ENCODE data around the gene PLEKHO2.
A peak's percentile ranks its signal among the peaks of the same experiment; 100 is the strongest.

The PLEKHO2 gene

GRCh38 chr15:64858021-64858575 lies 16.4 kb downstream of the PLEKHO2 start:
- Histone ChIP-seq H3K4me3 (ENCODE audit: insufficient read length, low read depth) (no peak overlapping the region), H3K36me3 (ENCODE audit: insufficient read depth, insufficient read length, low read length) (peaks cover 89% of the 10 kb centered on the region), H3K27me3 (ENCODE audit: insufficient read depth, insufficient read length) (no peaks in the 10 kb centered on the region), H3K9me3 (ENCODE audit: insufficient read depth, low read length) (no peaks in the 10 kb centered on the region), H3K9ac (ENCODE audit: insufficient read length, low read depth) (no peak overlapping the region), H3K4me1 (ENCODE audit: insufficient read depth, insufficient read length) (peaks cover 42% of the 10 kb centered on the region)
- DNase-seq (ENCODE audit: low read depth, low spot score): no peak
- TF ChIP-seq SUZ12 (IDR thresholded peaks at IDR 0.05; ENCODE audit: extremely low read depth, insufficient read depth, insufficient read length) (no peak), YY1 (IDR thresholded peaks at IDR 0.05; ENCODE audit: insufficient read depth, insufficient read length) (no peak), ZNF274 (IDR thresholded peaks at IDR 0.05; ENCODE audit: low read depth, low read length) (no peak)

GRCh38 chr15:64859226-64859625 lies 17.5 kb downstream of the PLEKHO2 start:
- peaks cover 89% of the 10 kb centered on the region for H3K36me3 ChIP-seq (ENCODE audit: insufficient read depth, insufficient read length, low read length)

GRCh38 chr15:64861331-64861730 lies 19.6 kb downstream of the PLEKHO2 start:
- no peak overlapping the region for H3K4me3 ChIP-seq (ENCODE audit: insufficient read length, low read depth)
- H3K9me3 ChIP-seq (ENCODE audit: insufficient read depth, low read length): no peaks in the 10 kb centered on the region
- peaks cover 49% of the 10 kb centered on the region for H3K4me1 ChIP-seq (ENCODE audit: insufficient read depth, insufficient read length)
- peaks cover 85% of the 10 kb centered on the region for H3K36me3 ChIP-seq (ENCODE audit: insufficient read depth, insufficient read length, low read length)
- TF ChIP-seq SUZ12 (IDR thresholded peaks at IDR 0.05; ENCODE audit: extremely low read depth, insufficient read depth, insufficient read length): no peak
- TF ChIP-seq ZNF274 (IDR thresholded peaks at IDR 0.05; ENCODE audit: low read depth, low read length): no peak
- no peak for TF ChIP-seq YY1 (IDR thresholded peaks at IDR 0.05; ENCODE audit: insufficient read depth, insufficient read length)
- H3K9ac ChIP-seq (ENCODE audit: insufficient read length, low read depth): peak overlapping the region; percentile 29
- H3K27me3 ChIP-seq (ENCODE audit: insufficient read depth, insufficient read length): no peaks in the 10 kb centered on the region
- DNase-seq (ENCODE audit: low read depth, low spot score): no peak

More at GRCh38 chr15:64859226-64859625, 17.5 kb downstream of the PLEKHO2 start:
- H3K9me3 ChIP-seq (ENCODE audit: insufficient read depth, low read length): no peaks in the 10 kb centered on the region
- peaks cover 42% of the 10 kb centered on the region for H3K4me1 ChIP-seq (ENCODE audit: insufficient read depth, insufficient read length)
- no peak overlapping the region for H3K9ac ChIP-seq (ENCODE audit: insufficient read length, low read depth)
- H3K27me3 ChIP-seq (ENCODE audit: insufficient read depth, insufficient read length): no peaks in the 10 kb centered on the region
- no peak overlapping the region for H3K4me3 ChIP-seq (ENCODE audit: insufficient read length, low read depth)
- DNase-seq (ENCODE audit: low read depth, low spot score): no peak
- no peak for TF ChIP-seq SUZ12 (IDR thresholded peaks at IDR 0.05; ENCODE audit: extremely low read depth, insufficient read depth, insufficient read length)
- TF ChIP-seq ZNF274 (IDR thresholded peaks at IDR 0.05; ENCODE audit: low read depth, low read length): no peak
- TF ChIP-seq YY1 (IDR thresholded peaks at IDR 0.05; ENCODE audit: insufficient read depth, insufficient read length): no peak

GRCh38 chr15:64861960-64862359 lies 20.2 kb downstream of the PLEKHO2 start:
- no peak for DNase-seq (ENCODE audit: low read depth, low spot score)
- H3K27me3 ChIP-seq (ENCODE audit: insufficient read depth, insufficient read length): no peaks in the 10 kb centered on the region
- H3K9me3 ChIP-seq (ENCODE audit: insufficient read depth, low read length): no peaks in the 10 kb centered on the region
- H3K36me3 ChIP-seq (ENCODE audit: insufficient read depth, insufficient read length, low read length): peaks cover 84% of the 10 kb centered on the region
- TF ChIP-seq YY1 (IDR thresholded peaks at IDR 0.05; ENCODE audit: insufficient read depth, insufficient read length) (no peak), SUZ12 (IDR thresholded peaks at IDR 0.05; ENCODE audit: extremely low read depth, insufficient read depth, insufficient read length) (no peak), ZNF274 (IDR thresholded peaks at IDR 0.05; ENCODE audit: low read depth, low read length) (no peak)
- H3K4me1 ChIP-seq (ENCODE audit: insufficient read depth, insufficient read length): peaks cover 45% of the 10 kb centered on the region
- no peak overlapping the region for H3K4me3 ChIP-seq (ENCODE audit: insufficient read length, low read depth)
- peak overlapping the region; percentile 29 for H3K9ac ChIP-seq (ENCODE audit: insufficient read length, low read depth)

GRCh38 chr15:64862408-64862807 lies 20.7 kb downstream of the PLEKHO2 start:
- Histone ChIP-seq H3K4me3 (ENCODE audit: insufficient read length, low read depth) (no peak overlapping the region), H3K9ac (ENCODE audit: insufficient read length, low read depth) (no peak overlapping the region), H3K9me3 (ENCODE audit: insufficient read depth, low read length) (no peaks in the 10 kb centered on the region), H3K27me3 (ENCODE audit: insufficient read depth, insufficient read length) (no peaks in the 10 kb centered on the region), H3K36me3 (ENCODE audit: insufficient read depth, insufficient read length, low read length) (peaks cover 84% of the 10 kb centered on the region), H3K4me1 (ENCODE audit: insufficient read depth, insufficient read length) (peaks cover 46% of the 10 kb centered on the region)
- no peak for TF ChIP-seq YY1 (IDR thresholded peaks at IDR 0.05; ENCODE audit: insufficient read depth, insufficient read length)
- no peak for TF ChIP-seq SUZ12 (IDR thresholded peaks at IDR 0.05; ENCODE audit: extremely low read depth, insufficient read depth, insufficient read length)
- TF ChIP-seq ZNF274 (IDR thresholded peaks at IDR 0.05; ENCODE audit: low read depth, low read length): no peak
- no peak for DNase-seq (ENCODE audit: low read depth, low spot score)

- H3K9me3 ChIP-seq (ENCODE audit: insufficient read depth, low read length): no peaks in the 10 kb centered on the region
- H3K4me1 ChIP-seq (ENCODE audit: insufficient read depth, insufficient read length): peaks cover 46% of the 10 kb centered on the region
- no peaks in the 10 kb centered on the region for H3K27me3 ChIP-seq (ENCODE audit: insufficient read depth, insufficient read length)
- peaks cover 73% of the 10 kb centered on the region for H3K36me3 ChIP-seq (ENCODE audit: insufficient read depth, insufficient read length, low read length)
- peak overlapping the region; percentile 38 for H3K9ac ChIP-seq (ENCODE audit: insufficient read length, low read depth)
- TF ChIP-seq YY1 (IDR thresholded peaks at IDR 0.05; ENCODE audit: insufficient read depth, insufficient read length): no peak
- no peak for TF ChIP-seq ZNF274 (IDR thresholded peaks at IDR 0.05; ENCODE audit: low read depth, low read length)
- no peak for TF ChIP-seq SUZ12 (IDR thresholded peaks at IDR 0.05; ENCODE audit: extremely low read depth, insufficient read depth, insufficient read length)
- no peak for DNase-seq (ENCODE audit: low read depth, low spot score)
- H3K4me3 ChIP-seq (ENCODE audit: insufficient read length, low read depth): no peak overlapping the region
These were observed 22.4 kb downstream of the PLEKHO2 start for GRCh38 chr15:64864068-64864467.

- Histone ChIP-seq H3K36me3 (ENCODE audit: insufficient read depth, insufficient read length, low read length) (peaks cover 63% of the 10 kb centered on the region), H3K9ac (ENCODE audit: insufficient read length, low read depth) (peak overlapping the region; percentile 46), H3K4me3 (ENCODE audit: insufficient read length, low read depth) (no peak overlapping the region), H3K27me3 (ENCODE audit: insufficient read depth, insufficient read length) (no peaks in the 10 kb centered on the region), H3K9me3 (ENCODE audit: insufficient read depth, low read length) (no peaks in the 10 kb centered on the region), H3K4me1 (ENCODE audit: insufficient read depth, insufficient read length) (peaks cover 40% of the 10 kb centered on the region)
- TF ChIP-seq SUZ12 (IDR thresholded peaks at IDR 0.05; ENCODE audit: extremely low read depth, insufficient read depth, insufficient read length): no peak
- TF ChIP-seq ZNF274 (IDR thresholded peaks at IDR 0.05; ENCODE audit: low read depth, low read length): no peak
- no peak for TF ChIP-seq YY1 (IDR thresholded peaks at IDR 0.05; ENCODE audit: insufficient read depth, insufficient read length)
- DNase-seq (ENCODE audit: low read depth, low spot score): no peak
These were observed 23.6 kb downstream of the PLEKHO2 start for GRCh38 chr15:64865126-64865997.

Measured in NT2/D1 (cell line).